Stimulated activated CD8-positive, alpha-beta memory T cell treated with anti-CD3 and anti-CD28 coated beads, Interleukin-7, amount 100 ng/mL, for 24 hours (primary cell): ENCODE results near the gene FBLN1.
"Not testable (repeated sequence)": the region's sequence is repeated elsewhere in the genome, so short reads cannot be mapped to it uniquely, and the experiment has no call there.

Experiments
- DNase-seq: peaks from one replicate; pipeline ENCODE4 v3.0.0-alpha.2; 2020; ENCODE audit warnings: low read depth

Gene FBLN1

DNA sequence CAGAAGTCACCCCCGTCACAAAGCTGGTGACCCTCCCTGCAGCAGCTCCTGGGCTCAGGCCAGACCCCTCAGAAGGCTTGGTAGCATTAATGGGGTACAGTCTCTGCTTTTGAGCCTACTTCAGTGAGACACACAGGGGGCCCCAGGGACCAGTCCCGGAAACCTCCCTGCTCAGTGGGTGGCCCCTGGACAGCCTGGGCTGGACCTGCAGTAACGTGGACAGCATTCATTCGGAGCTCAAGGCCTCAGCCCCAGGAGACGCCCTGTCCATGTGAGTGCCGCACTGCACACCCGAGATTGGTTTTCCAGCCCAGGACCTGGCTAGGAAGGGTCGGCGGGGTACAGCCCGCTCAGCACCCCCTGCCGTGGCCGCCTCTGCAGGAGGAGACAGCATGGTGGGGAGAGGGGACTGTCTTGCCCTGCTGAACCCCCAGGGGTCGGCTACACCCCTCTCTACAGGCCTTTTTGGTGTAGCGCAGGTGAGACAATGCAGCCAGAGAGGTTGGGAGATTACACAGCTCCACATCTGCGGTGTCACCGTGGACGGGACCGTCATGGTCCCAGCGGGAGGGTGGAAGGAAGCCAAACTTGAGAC is 83.4 kb downstream of the FBLN1 start:
- DNase-seq: no peak

GRCh38 chr22:45586651-45587405 is 84.1 kb downstream of the FBLN1 start:
- no peak for DNase-seq

GRCh38 chr22:45587638-45588505 is 85.2 kb downstream of the FBLN1 start:
- DNase-seq: no peak

GRCh38 chr22:45589556-45589955 is 86.9 kb downstream of the FBLN1 start:
- no peak for DNase-seq

DNA sequence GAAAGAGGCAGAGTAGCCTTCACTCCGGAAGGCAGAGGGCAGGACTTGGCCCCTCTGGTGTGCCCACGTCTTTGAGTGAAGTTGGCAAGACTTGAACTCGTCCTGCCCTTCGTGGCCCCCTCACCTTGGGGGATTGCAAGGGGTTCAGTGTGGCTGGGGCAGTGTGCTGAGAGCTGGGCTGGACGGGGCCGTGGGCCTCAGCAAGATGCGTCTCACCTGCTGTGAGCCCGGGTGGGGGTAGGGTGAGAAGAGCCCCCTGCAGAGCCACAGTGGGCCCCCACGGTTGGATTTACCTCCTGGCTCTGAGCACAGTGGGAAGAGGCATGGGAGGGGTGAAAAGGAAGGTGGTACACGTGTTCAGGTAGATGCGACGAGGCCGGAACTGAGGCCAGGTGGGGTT is 87.6 kb downstream of the FBLN1 start:
- DNase-seq: no peak

GRCh38 chr22:45591633-45592213 is 89.0 kb downstream of the FBLN1 start:
- not testable (repeated sequence) for DNase-seq

DNA sequence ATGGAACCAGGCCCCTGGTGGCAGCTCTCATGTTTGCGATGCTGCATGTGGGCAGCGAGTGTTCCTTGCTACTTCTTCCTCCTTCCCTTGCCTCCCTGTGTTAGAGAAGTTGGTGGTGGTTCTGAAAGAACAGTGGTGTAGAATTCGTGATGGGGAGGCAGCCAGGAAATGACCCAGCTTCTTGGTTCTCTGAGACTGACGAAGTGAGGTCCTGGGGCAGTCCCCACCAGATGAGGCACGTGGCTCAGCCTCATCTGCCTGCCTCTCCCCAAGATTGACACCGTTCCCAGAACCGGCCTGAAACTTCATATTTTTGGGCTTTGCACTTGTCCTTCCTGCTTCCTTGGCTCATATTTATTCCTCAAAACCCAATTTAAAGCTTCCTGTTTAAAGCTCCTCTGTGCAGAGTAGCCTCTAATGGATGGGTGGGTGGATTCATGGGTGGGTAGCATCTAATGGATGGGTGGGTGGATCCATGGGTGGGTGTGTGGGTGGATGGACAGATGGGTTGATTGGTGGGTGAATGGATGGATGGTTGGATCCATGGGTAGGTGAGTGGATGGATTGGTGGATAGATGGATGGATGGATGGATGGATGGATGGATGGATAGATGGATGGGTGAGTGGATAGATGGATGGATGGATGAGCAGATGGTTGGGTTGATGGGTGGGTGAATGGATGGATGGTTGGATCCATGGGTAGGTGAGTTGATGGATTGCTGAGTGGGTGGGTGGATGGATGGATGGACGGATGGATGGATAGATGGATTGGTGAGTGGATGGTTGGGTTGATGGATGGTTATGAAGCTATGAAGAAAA is 91.6 kb downstream of the FBLN1 start:
- DNase-seq: no peak

DNA sequence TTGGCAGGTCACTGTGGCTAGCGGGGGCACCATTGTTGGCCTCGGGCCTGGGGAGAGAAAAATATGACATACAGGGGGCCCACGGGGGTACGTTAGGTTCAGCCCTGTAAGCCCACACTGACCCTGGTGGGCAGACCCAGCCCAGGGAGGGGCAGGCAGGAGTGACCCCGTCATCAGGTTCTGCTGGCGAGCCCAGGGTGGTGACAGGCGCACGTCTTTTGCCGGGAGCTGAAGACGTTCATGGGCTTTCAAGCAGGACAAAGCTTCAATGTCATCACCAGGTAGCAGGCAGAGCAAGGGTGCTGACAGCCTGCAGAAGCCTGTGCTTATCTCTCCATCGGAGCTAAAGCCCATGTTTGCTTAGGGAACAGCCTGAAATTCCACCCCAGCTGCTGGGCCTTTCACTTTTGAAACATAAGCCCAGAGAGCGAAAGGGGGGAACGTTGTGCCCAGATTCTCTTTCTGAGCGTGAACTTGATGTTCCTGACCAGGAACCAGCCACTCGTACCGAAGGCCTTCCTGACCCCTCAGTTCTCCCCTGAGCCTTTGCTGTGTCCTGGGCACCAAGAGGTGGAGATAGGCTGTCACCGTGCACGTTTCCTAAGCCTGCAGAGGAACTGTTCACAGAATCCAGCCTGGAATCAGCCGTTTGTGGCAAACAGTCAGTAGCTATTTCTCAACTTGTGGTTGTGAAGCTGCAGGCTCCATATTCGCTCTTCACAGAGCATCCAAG is 94.9 kb downstream of the FBLN1 start:
- DNase-seq: no peak

DNA sequence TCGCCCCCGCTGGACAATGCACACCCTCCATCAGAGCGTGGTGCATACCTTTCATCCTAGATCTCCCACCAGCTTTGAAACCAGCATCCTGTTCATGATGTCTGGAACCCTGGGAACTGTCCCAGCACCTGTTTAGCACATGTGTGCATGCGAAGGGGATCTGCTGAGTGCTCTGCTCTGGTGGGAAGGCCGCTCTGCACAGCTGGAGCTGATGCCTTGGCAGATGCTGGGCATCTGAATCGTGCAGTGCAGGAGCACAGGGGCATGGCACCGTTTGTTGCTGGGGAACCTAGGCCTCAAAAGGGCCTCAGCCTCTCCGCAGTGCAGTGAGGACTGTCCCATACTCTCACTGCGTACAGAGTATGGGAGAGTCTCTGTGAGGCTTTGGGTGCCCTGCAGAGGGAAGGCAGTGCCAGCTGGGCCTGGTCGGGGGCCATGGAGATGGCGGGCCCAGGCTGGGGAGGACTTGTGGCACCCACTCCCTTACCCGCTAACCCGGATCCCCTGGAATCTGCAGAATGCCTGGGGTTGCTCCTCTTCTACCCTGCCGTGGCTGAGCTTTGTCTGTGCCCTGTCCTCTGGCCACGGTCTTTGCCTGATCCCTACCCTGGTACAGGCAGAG is 96.0 kb downstream of the FBLN1 start:
- no peak for DNase-seq

GRCh38 chr22:45599836-45600577 is 97.3 kb downstream of the FBLN1 start:
- DNase-seq: no peak

GRCh38 chr22:45600790-45601730 is 98.4 kb downstream of the FBLN1 start:
- no peak for DNase-seq

DNA sequence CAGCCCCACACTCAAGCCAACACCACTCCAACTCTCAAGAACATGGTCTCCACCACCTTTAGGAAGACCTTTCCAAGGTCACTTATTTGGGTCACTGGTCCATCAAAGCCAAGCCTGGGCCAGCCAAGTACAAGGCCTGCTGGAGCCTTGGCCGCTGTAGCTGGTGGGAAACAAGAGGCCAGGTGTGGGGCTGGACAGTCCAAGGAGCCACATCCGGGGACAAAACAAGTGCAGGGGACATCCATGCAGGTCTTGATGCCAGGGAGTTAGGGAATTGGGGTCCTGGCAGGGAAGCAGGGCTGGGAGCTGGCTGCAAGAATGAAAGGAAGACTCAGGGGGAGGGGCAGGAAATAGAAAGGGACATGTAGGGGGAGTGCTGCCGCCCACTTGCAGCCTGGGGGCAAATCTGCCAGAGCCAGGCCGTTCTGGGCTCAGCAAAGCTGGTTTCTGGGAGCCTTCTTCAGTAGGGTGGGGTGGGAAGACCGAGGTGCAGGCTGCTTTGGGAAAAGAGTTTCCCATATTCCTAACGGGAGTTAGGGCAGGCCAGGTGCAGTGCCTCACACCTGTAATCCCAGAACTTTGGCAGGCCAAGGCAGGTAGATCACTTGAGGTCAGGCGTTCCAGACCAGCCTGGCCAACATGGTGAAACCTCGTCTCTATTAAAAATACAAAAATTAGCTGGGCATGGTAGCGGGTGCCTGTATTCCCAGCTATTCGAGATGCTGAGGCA is 99.5 kb downstream of the FBLN1 start:
- no peak for DNase-seq

DNA sequence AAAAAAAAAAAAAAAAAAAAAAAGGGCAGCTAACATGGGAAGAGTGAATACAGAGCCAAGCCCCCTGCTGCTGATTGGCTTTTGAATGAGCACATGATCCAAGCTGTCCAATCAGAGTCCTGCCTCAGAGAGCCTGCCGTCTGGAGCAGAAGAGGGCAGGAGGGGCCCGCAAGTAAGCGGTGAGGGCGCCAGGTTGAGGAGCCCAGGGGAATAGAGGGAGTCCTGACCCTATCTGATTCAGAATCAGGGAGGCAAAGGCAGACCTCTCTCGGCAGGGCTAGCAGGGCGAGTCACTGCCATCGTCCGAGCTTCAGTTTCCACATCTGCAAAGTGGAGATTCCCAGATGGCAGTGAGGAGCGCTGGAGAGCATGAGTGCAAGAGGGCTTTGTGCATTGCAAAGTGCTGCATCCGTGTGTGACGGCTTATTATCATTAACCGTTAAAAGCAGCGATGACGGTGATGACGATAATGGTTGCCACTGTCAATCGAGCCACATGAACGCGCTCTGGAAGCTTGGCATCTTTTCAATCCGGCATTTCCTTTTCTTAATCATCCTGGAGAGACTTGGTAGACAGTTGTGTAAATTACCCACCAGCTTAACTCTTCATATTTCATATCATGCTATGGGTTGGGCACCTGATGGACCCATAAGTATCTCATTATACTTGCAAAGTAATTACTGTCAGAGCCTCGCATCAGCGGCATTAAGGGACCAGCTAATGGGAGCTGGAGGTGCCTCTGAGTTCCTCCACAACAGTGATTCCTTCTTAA is 100.3 kb downstream of the FBLN1 start:
- no peak for DNase-seq

GRCh38 chr22:45603619-45604018 is 100.9 kb downstream of the FBLN1 start:
- no peak for DNase-seq

DNA sequence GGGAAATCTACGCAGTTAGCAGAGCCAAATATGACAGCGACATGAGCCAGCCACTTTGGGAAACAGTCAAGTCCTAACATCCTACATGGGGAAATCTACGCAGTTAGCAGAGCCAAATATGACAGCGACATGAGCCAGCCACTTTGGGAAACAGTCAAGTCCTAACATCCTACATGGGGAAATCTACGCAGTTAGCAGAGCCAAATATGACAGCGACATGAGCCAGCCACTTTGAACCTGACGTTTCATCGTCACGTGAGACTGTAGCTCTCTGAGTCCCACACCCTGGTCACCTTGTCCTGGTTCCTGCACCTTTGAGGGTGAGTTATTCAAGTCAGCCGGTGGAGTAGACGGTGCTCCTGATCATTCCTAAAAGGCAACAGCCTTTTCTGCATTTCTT is 105.4 kb downstream of the FBLN1 start:
- not testable (repeated sequence) for DNase-seq

- no peak for DNase-seq
Observed at GRCh38 chr22:45608763-45609180, 106.1 kb downstream of the FBLN1 start.

DNA sequence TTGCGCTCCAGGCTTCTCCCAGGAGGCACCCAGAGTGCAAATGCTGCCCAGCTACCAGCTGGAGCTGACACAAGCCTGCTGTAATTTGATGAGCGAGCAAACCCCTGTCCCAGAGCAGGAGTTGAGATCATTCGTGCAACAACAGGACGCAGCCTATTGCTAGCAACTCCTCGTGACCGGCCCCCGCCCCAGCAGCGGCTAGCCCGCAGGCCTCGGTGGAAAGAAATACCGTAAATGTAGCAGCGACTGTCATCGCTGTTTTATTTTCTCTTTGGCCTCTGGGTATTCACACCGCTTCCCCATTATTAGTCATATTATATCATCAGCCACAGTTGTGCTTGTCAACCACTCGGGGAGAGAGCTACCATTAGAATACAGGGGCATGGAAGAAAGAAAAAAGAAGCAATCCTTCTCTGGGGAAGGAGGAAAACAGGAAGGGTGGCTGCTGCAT is 109.8 kb downstream of the FBLN1 start:
- DNase-seq: no peak
